SK-N-SH treated with all-trans-retinoic acid at 6 μM for 48 hours (cell line): ENCODE data around the gene DCXR.

Experiments
- BACH2 ChIP-seq: fragments of 250-450 bp; sonication (Bioruptor Pico); IDR thresholded peaks from 2 replicates; pipeline ENCODE4 v1.9.0; 2021; ENCODE audit warnings: mild to moderate bottlenecking, borderline replicate concordance
- CREB5 ChIP-seq: fragments of 250-450 bp; sonication (Bioruptor Pico); IDR thresholded peaks from 2 replicates; pipeline ENCODE4 v1.5.1; 2020; ENCODE audit warnings: low read depth, mild to moderate bottlenecking, moderate library complexity
- RARB ChIP-seq: fragments of 250-450 bp; sonication (Bioruptor Pico); IDR thresholded peaks from 2 replicates; pipeline ENCODE4 v1.8.0; 2021; ENCODE audit warnings: mild to moderate bottlenecking, moderate library complexity
- TOX ChIP-seq: fragments of 250-450 bp; sonication (Bioruptor Pico); IDR thresholded peaks from 2 replicates; pipeline ENCODE4 v1.8.0; 2021; ENCODE audit warnings: mild to moderate bottlenecking, moderate library complexity, borderline replicate concordance
- ZC3H10 ChIP-seq: fragments of 250-450 bp; sonication (Bioruptor Pico); IDR thresholded peaks from 2 replicates; pipeline ENCODE4 v1.5.1; 2021; ENCODE audit warnings: mild to moderate bottlenecking, moderate library complexity
- ZFP30 ChIP-seq: fragments of 450-650 bp; formaldehyde crosslinking; IDR thresholded peaks from 2 replicates; pipeline ENCODE4 v1.5.0; 2022; ENCODE audit warnings: mild to moderate bottlenecking, moderate library complexity
- ZNF565 ChIP-seq: fragments of 450-650 bp; formaldehyde crosslinking; conservative IDR thresholded peaks from 2 replicates; pipeline ENCODE4 v1.5.0; 2020; ENCODE audit warnings: low read depth, mild to moderate bottlenecking, moderate library complexity

- TF ChIP-seq RARB (CRISPR knock-in tag) (no peak), ZFP30 (CRISPR knock-in tag) (no peak), ZNF565 (CRISPR knock-in tag) (no peak), BACH2 (CRISPR knock-in tag) (no peak), ZC3H10 (CRISPR knock-in tag) (no peak), TOX (CRISPR knock-in tag) (no peak), CREB5 (CRISPR knock-in tag) (no peak)
Observed at GRCh38 chr17:82063424-82064415, 26.2 kb upstream of the DCXR start.
